Testis (tissue), 2 donors: ENCODE data around the gene TPSAB1.

Experiments
- POLR2A ChIP-seq: fragments of 450-650 bp; IDR thresholded peaks from one replicate; pipeline ENCODE4 v1.6.1; 2017; ENCODE audit warnings: antibody characterized with exemption, mild to moderate bottlenecking, moderate library complexity
- TF ChIP-seq, protein P1 (sequence below), 3 experiments: fragments of 450-650 bp in 2 of 3; fragments of 200-600 bp in 1 of 3; sonication (generic) in 1 of 3; IDR thresholded peaks; one replicate each; pipeline ENCODE4 v1.5.1; 2016 to 2019; ENCODE audit warnings: antibody characterized with exemption in 3 of 3, mild to moderate bottlenecking in 2 of 3, moderate library complexity in 1 of 3

DNA sequence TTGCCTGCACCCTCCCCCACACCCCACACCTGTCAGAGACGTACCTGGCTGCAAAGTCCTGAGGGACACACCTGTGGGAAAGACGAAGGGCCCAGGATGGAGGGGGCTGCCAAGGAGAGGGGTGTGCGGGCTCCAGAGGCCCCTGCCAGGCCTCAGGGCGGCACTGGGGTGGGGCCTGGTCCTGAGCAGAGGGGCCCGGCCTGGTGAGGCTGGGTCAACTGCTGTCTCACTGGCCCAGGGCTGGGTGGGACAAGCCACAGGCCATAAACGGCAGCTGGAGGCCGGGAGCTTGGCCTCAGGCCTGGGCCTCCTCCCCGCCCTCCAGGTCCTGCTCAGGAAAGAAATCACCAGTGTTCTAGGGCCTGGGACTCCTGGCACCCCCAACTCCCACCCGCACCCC lies 15.9 kb upstream of the TPSAB1 start:
- TF ChIP-seq, protein P1, sequence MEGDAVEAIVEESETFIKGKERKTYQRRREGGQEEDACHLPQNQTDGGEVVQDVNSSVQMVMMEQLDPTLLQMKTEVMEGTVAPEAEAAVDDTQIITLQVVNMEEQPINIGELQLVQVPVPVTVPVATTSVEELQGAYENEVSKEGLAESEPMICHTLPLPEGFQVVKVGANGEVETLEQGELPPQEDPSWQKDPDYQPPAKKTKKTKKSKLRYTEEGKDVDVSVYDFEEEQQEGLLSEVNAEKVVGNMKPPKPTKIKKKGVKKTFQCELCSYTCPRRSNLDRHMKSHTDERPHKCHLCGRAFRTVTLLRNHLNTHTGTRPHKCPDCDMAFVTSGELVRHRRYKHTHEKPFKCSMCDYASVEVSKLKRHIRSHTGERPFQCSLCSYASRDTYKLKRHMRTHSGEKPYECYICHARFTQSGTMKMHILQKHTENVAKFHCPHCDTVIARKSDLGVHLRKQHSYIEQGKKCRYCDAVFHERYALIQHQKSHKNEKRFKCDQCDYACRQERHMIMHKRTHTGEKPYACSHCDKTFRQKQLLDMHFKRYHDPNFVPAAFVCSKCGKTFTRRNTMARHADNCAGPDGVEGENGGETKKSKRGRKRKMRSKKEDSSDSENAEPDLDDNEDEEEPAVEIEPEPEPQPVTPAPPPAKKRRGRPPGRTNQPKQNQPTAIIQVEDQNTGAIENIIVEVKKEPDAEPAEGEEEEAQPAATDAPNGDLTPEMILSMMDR (IDR thresholded peaks at IDR 0.05), result no peak
- TF ChIP-seq POLR2A, result no peak
